ENCODE results near the gene TAS1R3. TPM values are rescaled to one million over a fixed set of nuclear protein-coding genes. Genes with fewer than 3 reads are reported as not detected.

The TAS1R3 gene
- total and polyA plus RNA-seq, 2 of the 4 experiments (the other 2 are of a cell fraction) = under 0.01 to 0.05 TPM

DNA sequence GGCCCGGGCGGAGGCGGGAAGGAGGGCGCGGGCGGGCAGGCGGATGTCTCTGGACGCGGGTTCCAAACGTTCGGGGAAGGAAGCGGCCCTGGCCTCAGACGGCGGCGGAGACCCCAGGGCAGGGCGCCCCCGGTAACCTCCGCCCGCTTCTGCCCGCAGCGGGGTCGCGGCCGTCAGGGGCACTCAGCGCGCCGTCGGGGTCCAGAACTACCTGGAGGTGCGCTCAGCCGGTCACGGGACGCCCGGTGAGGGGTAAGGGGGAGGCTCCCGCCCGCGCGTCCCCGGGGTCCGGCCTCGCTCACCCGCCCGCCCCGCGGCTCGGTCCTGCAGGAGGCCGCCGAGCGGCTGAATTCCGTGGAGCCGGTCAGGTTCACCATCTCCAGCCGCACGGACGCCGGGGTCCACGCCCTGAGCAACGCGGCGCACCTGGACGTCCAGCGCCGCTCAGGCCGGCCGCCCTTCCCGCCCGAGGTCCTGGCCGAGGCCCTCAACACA is 22.3 kb upstream of the TAS1R3 start:
- H2AFZ ChIP-seq (replicated peaks; ENCODE audit: low read length, poor library complexity) = peak overlapping the region; percentile 88
- peaks cover 54% of the 10 kb centered on the region for H4K20me1 ChIP-seq (ENCODE audit: insufficient read depth, low read length)
- peak overlapping the region; percentile 82 for H3K9ac ChIP-seq (ENCODE audit: low read depth, low read length)
- intact Hi-C loops (cut with micrococcal nuclease) (loop anchor here (5.0 kb wide), 2 partner anchors 48 to 187 kb away; partner anchors contain the start of gene MXRA8), dilution Hi-C loops (cut with HindIII; ENCODE audit: low sequenced_read_pairs, unreplicated experiment) (no loop called here), in situ Hi-C loops (cut with MboI; ENCODE audit: low sequenced_read_pairs) (no loop called here)
- ChIA-PET POLR2A (ENCODE audit: unreplicated experiment) (no interaction called here), CTCF (no interaction called here)
- BruUV-seq (replicated peaks) = TSS peak; percentile 56
- H3K27ac ChIP-seq (ENCODE audit: insufficient read depth, low read length) = peak overlapping the region; percentile 94
- 0 out of 2 replicates have a peak overlapping the region, but pooled peaks have one; percentile 17 for H3K56ac ChIP-seq (ENCODE audit: extremely low read depth, insufficient read depth, low read length)
- peaks cover 38% of the 10 kb centered on the region for H3K36me3 ChIP-seq (ENCODE audit: control insufficient read depth, insufficient read depth, low read length)
- peaks cover 31% of the 10 kb centered on the region for H3K4me1 ChIP-seq (ENCODE audit: control insufficient read depth, insufficient read depth, low read length)
- peak overlapping the region; percentile 69; the same call in 1 of the 2 replicates for H3K14ac ChIP-seq (replicated peaks; ENCODE audit: low read depth, low read length)
- peak overlapping the region; percentile 71 for H3K4ac ChIP-seq (ENCODE audit: low read depth, low read length)
- peaks cover 3% of the 10 kb centered on the region for H3K9me1 ChIP-seq (ENCODE audit: insufficient read depth, low read length)
- no peak overlapping the region; a peak in 1 of 4 replicates for H4K8ac ChIP-seq (ENCODE audit: low read depth in 2 of 2, low read length in 2 of 2)
- peak overlapping the region; percentile 36; the same call in 1 of the 2 replicates for H2AK5ac ChIP-seq (ENCODE audit: low read depth, low read length)
- H3K4me2 ChIP-seq (ENCODE audit: low read depth, low read length) = peak overlapping the region; percentile 76
- ATAC-seq (ENCODE audit: low read depth) (no peak), DNase-seq (no peak)
- H3K27me3 ChIP-seq (ENCODE audit: control insufficient read depth, insufficient read depth, low read length) = no peaks in the 10 kb centered on the region
- H3K18ac ChIP-seq (ENCODE audit: low read depth, low read length) = no peak overlapping the region; the same call in 1 of the 2 replicates
- TF ChIP-seq SMC3 (IDR thresholded peaks at IDR 0.05; ENCODE audit: low read depth, low read length) (no peak), USF2 (IDR thresholded peaks at IDR 0.05; ENCODE audit: low read depth, low read length) (no peak), POLR2A (IDR thresholded peaks at IDR 0.05; ENCODE audit: low read depth, low read length) (peak; percentile 19; the same call in 1 of the 2 replicates), MAFK (IDR thresholded peaks at IDR 0.05; ENCODE audit: low read depth, low read length) (no peak), FOS (IDR thresholded peaks at IDR 0.05; ENCODE audit: low read depth, low read length) (no peak)
- peak overlapping the region; percentile 38; the same call in 1 of the 2 replicates for H3K23ac ChIP-seq (ENCODE audit: low read depth, low read length)
- H2AK9ac ChIP-seq (replicated peaks; ENCODE audit: low read depth, low read length, poor library complexity) = peak overlapping the region; percentile 98
- H3K4me3 ChIP-seq (ENCODE audit: insufficient read depth, low read depth, low read length) = peak overlapping the region; percentile 95
- H4K5ac ChIP-seq (ENCODE audit: low read depth, low read length) = no peak overlapping the region
- peak overlapping the region; percentile 42 for H2BK5ac ChIP-seq (ENCODE audit: low read depth, low read length, poor library complexity, severe bottlenecking)
- WGBS, 2 experiments (ENCODE audit: extremely low coverage in 2 of 2, insufficient read length in 1 of 2) = 0% methylated on average over 35 of the region's 66 CpGs; no CpG with 5 or more reads in 1 of the 2 experiments
- H2BK15ac ChIP-seq (ENCODE audit: low read depth, low read length) = no peak overlapping the region
- H3K9me3 ChIP-seq (ENCODE audit: control insufficient read depth, insufficient read depth, low read length) = no peaks in the 10 kb centered on the region
- peaks cover 6 to 52% of the 10 kb centered on the region in 2 experiments for H3K79me1 ChIP-seq (ENCODE audit: low read depth in 1 of 2, low read length in 2 of 2)
- no peak overlapping the region for H2BK120ac ChIP-seq (ENCODE audit: low read depth, low read length)
- peak overlapping the region; percentile 49 for H4K91ac ChIP-seq (ENCODE audit: insufficient read depth, low read depth, low read length)
- H2BK20ac ChIP-seq (ENCODE audit: low read depth, low read length) = no peak overlapping the region
